ENCODE data around the gene CHRM5. TPM values are rescaled to one million over a fixed set of nuclear protein-coding genes. Genes with fewer than 3 reads are reported as not detected.

CHRM5 gene
- total RNA-seq, 6 experiments from 2014 or later, result not detected

- Histone ChIP-seq H3K4me1 (no peaks in the 10 kb centered on the region), H3K27ac (no peak overlapping the region), H3K4me3 (no peak overlapping the region), H3K27me3 (no peaks in the 10 kb centered on the region), H3K36me3 (no peaks in the 10 kb centered on the region), H3K9me3 (no peaks in the 10 kb centered on the region)
- DNase-seq, result no peak
- intact Hi-C loops (cut with DNase I), result no loop called here
- TF ChIP-seq, protein P1, sequence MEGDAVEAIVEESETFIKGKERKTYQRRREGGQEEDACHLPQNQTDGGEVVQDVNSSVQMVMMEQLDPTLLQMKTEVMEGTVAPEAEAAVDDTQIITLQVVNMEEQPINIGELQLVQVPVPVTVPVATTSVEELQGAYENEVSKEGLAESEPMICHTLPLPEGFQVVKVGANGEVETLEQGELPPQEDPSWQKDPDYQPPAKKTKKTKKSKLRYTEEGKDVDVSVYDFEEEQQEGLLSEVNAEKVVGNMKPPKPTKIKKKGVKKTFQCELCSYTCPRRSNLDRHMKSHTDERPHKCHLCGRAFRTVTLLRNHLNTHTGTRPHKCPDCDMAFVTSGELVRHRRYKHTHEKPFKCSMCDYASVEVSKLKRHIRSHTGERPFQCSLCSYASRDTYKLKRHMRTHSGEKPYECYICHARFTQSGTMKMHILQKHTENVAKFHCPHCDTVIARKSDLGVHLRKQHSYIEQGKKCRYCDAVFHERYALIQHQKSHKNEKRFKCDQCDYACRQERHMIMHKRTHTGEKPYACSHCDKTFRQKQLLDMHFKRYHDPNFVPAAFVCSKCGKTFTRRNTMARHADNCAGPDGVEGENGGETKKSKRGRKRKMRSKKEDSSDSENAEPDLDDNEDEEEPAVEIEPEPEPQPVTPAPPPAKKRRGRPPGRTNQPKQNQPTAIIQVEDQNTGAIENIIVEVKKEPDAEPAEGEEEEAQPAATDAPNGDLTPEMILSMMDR (IDR thresholded peaks at IDR 0.05), result no peak
- no peak for TF ChIP-seq POLR2A (IDR thresholded peaks at IDR 0.05)
- 80% methylated on average over 5 of the region's 5 CpGs for WGBS (ENCODE audit: insufficient coverage, low coverage, low lambda C conversion rate, missing lambda C conversion rate)
- no peak for ATAC-seq
These were observed 33.4 kb upstream of the CHRM5 start for GRCh38 chr15:33934921-33935320.

GRCh38 chr15:33941279-33942063, 26.8 kb upstream of the CHRM5 start:
- no peak overlapping the region for H3K27ac ChIP-seq
- no peak overlapping the region for H3K4me3 ChIP-seq
- H3K4me1 ChIP-seq, result peaks cover 0 to 8% (median 3%) of the 10 kb centered on the region in 4 donors
- intact Hi-C loops (cut with DNase I), result no loop called here
- no peaks in the 10 kb centered on the region for H3K36me3 ChIP-seq
- H3K27me3 ChIP-seq, result no peaks in the 10 kb centered on the region
- no peak for DNase-seq
- TF ChIP-seq POLR2A (IDR thresholded peaks at IDR 0.05), result no peak
- TF ChIP-seq, protein P1 (IDR thresholded peaks at IDR 0.05), result no peak
- H3K9me3 ChIP-seq, result no peaks in the 10 kb centered on the region
- WGBS (ENCODE audit: insufficient coverage, low coverage, low lambda C conversion rate, missing lambda C conversion rate), result 66% methylated on average over 4 of the region's 4 CpGs
- ATAC-seq, result peak in 3 of 4 donors; percentile 31 to 68 (median 67)

DNA sequence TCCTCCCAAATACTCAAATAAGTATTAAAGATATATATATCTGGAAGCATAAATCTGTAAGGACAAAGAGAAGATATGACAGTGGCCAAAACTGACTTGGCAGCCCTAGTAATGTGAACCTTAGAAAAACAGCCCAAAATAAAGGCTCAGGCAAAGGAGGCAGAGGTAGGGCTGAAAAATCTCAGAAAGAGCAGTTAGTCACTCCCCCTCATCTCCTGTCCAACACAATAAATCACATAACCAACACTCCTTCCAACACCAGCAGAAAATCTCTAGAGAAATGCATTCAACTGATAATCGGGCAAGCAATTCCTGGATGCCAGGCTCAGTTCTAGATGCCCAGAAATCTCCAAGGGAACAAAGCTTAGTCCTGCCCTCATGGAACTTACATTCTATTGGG, 22.1 kb upstream of the CHRM5 start:
- WGBS (ENCODE audit: insufficient coverage, low coverage, low lambda C conversion rate, missing lambda C conversion rate), result 88% methylated on average over 1 of the region's 1 CpG
- intact Hi-C loops (cut with DNase I), result no loop called here
- Histone ChIP-seq H3K9me3 (no peaks in the 10 kb centered on the region), H3K4me1 (peaks cover 0 to 8% (median 3%) of the 10 kb centered on the region in 4 donors), H3K27ac (no peak overlapping the region), H3K36me3 (no peaks in the 10 kb centered on the region), H3K27me3 (no peaks in the 10 kb centered on the region), H3K4me3 (no peak overlapping the region)
- DNase-seq, result no peak
- no peak for ATAC-seq
- TF ChIP-seq POLR2A (IDR thresholded peaks at IDR 0.05), result no peak

DNA sequence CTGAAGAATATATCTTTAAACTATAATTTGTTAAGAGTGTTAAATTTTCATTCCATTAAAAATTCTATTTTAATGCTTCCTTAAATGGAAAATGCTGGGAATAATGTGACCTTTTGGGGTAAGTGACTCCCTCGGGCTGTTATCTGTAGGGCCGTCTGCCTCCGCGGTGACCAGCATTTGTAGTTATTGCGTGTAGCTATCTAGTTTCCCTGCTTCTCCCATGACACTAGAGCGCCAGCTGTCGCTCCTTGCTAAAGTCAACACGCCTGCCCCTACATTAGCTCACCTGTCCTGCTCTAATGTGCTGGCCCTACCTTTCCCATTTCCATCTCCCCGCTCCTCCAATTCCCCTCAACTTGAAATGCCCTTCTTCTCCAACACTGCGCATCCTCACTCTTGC, 12.4 kb upstream of the CHRM5 start:
- H3K36me3 ChIP-seq, result no peaks in the 10 kb centered on the region
- H3K4me3 ChIP-seq, result no peak overlapping the region
- no peaks in the 10 kb centered on the region for H3K4me1 ChIP-seq
- no peak overlapping the region for H3K27ac ChIP-seq
- TF ChIP-seq, protein P1 (IDR thresholded peaks at IDR 0.05), result no peak
- TF ChIP-seq POLR2A (IDR thresholded peaks at IDR 0.05), result no peak
- H3K9me3 ChIP-seq, result no peaks in the 10 kb centered on the region
- DNase-seq (no peak), ATAC-seq (no peak)
- no peaks in the 10 kb centered on the region for H3K27me3 ChIP-seq
- intact Hi-C loops (cut with DNase I), result no loop called here
- 72% methylated on average over 10 of the region's 10 CpGs for WGBS (ENCODE audit: insufficient coverage, low coverage, low lambda C conversion rate, missing lambda C conversion rate)

GRCh38 chr15:33956397-33956796, 11.9 kb upstream of the CHRM5 start:
- 58% methylated on average over 1 of the region's 1 CpG for WGBS (ENCODE audit: insufficient coverage, low coverage, low lambda C conversion rate, missing lambda C conversion rate)
- no peak for TF ChIP-seq POLR2A (IDR thresholded peaks at IDR 0.05)
- TF ChIP-seq, protein P1 (IDR thresholded peaks at IDR 0.05), result no peak
- intact Hi-C loops (cut with DNase I), result no loop called here

More at GRCh38 chr15:33956397-33956796, 11.9 kb upstream of the CHRM5 start:
- no peak for DNase-seq
- H3K4me1 ChIP-seq, result no peaks in the 10 kb centered on the region
- no peak overlapping the region for H3K27ac ChIP-seq
- no peaks in the 10 kb centered on the region for H3K27me3 ChIP-seq
- H3K36me3 ChIP-seq, result no peaks in the 10 kb centered on the region
- H3K9me3 ChIP-seq, result no peaks in the 10 kb centered on the region
- no peak for ATAC-seq
- H3K4me3 ChIP-seq, result no peak overlapping the region
